A673 (cell line): ENCODE results near the gene FCER1G. TPM values are rescaled to one million over a fixed set of nuclear protein-coding genes. Genes with fewer than 3 reads are reported as not detected.

ENCODE experiments used
- BruUV-seq: library from RNA; stranded (reverse); fragments of 400-500 nt; replicated peaks from 2 replicates; lab custom pipeline; 2021; lab: Mats Ljungman, UMichigan
- CTCF ChIA-PET: fragments of 300-600 bp; sonication (Branson Sonifier 250); formaldehyde crosslinking; loops from one replicate; lab custom pipeline; 2022; ENCODE audit warnings: antibody characterized with exemption; lab: Charles Lee
- POLR2A ChIA-PET: fragments of 300-600 bp; sonication (Branson Sonifier 250); formaldehyde crosslinking; loops from one replicate; lab custom pipeline; 2022; ENCODE audit warnings: antibody characterized with exemption; ENCODE audit not compliant: low non-redundant PET; lab: Charles Lee
- DNase-seq: peaks from one replicate; pipeline ENCODE4 v3.0.0-alpha.2; 2015; ENCODE audit warnings: low spot score
- H3K27ac ChIP-seq: fragments of 200-600 bp; sonication (generic); 2 replicates; pipeline ENCODE4 v1.5.1; 2016; ENCODE audit warnings: mixed run types, low read depth, mild to moderate bottlenecking, mixed read lengths, antibody characterized with exemption, low read length; ENCODE audit not compliant: poor library complexity, severe bottlenecking
- H3K27me3 ChIP-seq: fragments of 200-600 bp; sonication (generic); replicated peaks from 2 replicates; pipeline ENCODE4 v1.6.1; 2017; ENCODE audit warnings: mixed run types, low read depth, mild to moderate bottlenecking, mixed read lengths, antibody characterized with exemption, low read length; ENCODE audit not compliant: insufficient read depth, poor library complexity
- H3K36me3 ChIP-seq: fragments of 200-600 bp; sonication (generic); 2 replicates; pipeline ENCODE4 v1.6.1; 2016; ENCODE audit warnings: mixed run types, mild to moderate bottlenecking, mixed read lengths, antibody characterized with exemption, low read length; ENCODE audit not compliant: insufficient read depth, poor library complexity, severe bottlenecking
- H3K4me1 ChIP-seq: fragments of 200-600 bp; sonication (generic); 2 replicates; pipeline ENCODE4 v1.6.1; 2017; ENCODE audit warnings: mixed run types, mild to moderate bottlenecking, mixed read lengths, antibody characterized with exemption, low read length; ENCODE audit not compliant: insufficient read depth, poor library complexity, severe bottlenecking
- H3K4me3 ChIP-seq: fragments of 200-600 bp; sonication (generic); 2 replicates; pipeline ENCODE4 v1.5.1; 2016; ENCODE audit warnings: low read depth, mixed run types, mild to moderate bottlenecking, mixed read lengths, low read length; ENCODE audit not compliant: poor library complexity, severe bottlenecking
- H3K9me3 ChIP-seq: fragments of 200-600 bp; sonication (generic); 2 replicates; pipeline ENCODE4 v1.6.1; 2016; ENCODE audit warnings: mixed run types, low read depth, mild to moderate bottlenecking, mixed read lengths, antibody characterized with exemption, low read length; ENCODE audit not compliant: poor library complexity, severe bottlenecking
- CTCF ChIP-seq: fragments of 300-800, 200-600 bp; sonication (generic); conservative IDR thresholded peaks from 2 replicates; pipeline ENCODE4 v1.5.1; 2017; ENCODE audit warnings: low read depth, mild to moderate bottlenecking, antibody characterized with exemption, low read length, moderate library complexity, mixed read lengths
- EZH2 ChIP-seq: fragments of 200-600 bp; sonication (generic); IDR thresholded peaks from 2 replicates; pipeline ENCODE4 v1.6.1; 2017; ENCODE audit warnings: borderline replicate concordance, low read depth, mild to moderate bottlenecking, mixed read lengths, antibody characterized with exemption, low read length; ENCODE audit not compliant: poor library complexity, severe bottlenecking
- intact Hi-C: fragments of 100-400 bp; cut with micrococcal nuclease; formaldehyde crosslinking; loops from one replicate; pipeline ENCODE4 v1.10.0; 2022; ENCODE audit not compliant: unreplicated experiment
- total RNA-seq: library from RNA; stranded (reverse); gene quantifications from 2 replicates; pipeline ENCODE4 v1.2.3, GENCODE V29; 2021

Gene FCER1G
- total RNA-seq, 1 experiment from 2014 or later: 1.5 TPM

- TSS peak; percentile 28 for BruUV-seq
- CTCF ChIA-PET: interaction anchor here (0.6 to 1.6 kb wide), 5 partner anchors 25 to 125 kb away, joined by 4 to 8 read pairs (median 5); partner anchors contain the start of genes ADAMTS4, NDUFS2 and TOMM40L
Measured at GRCh38 chr1:161166669-161167548, 48.2 kb upstream of the FCER1G start.

GRCh38 chr1:161168906-161169305 is 46.2 kb upstream of the FCER1G start:
- H3K4me3 ChIP-seq: no peak overlapping the region
- DNase-seq: no peak
- no peaks in the 10 kb centered on the region for H3K27me3 ChIP-seq
- BruUV-seq: no TSS peak
- H3K27ac ChIP-seq: no peak overlapping the region
- peaks cover 46% of the 10 kb centered on the region for H3K36me3 ChIP-seq
- intact Hi-C loops: no loop called here
- H3K9me3 ChIP-seq: no peaks in the 10 kb centered on the region
- ChIA-PET POLR2A (no interaction called here), CTCF (no interaction called here)
- no peaks in the 10 kb centered on the region for H3K4me1 ChIP-seq
- TF ChIP-seq EZH2 (no peak), CTCF (no peak)

More at GRCh38 chr1:161166669-161167548, 48.2 kb upstream of the FCER1G start:
- H3K9me3 ChIP-seq: no peaks in the 10 kb centered on the region
- intact Hi-C loops: no loop called here
- DNase-seq: no peak
- TF ChIP-seq CTCF: no peak
- no peak for TF ChIP-seq EZH2
- peak overlapping the region; percentile 83 for H3K4me3 ChIP-seq
- H3K4me1 ChIP-seq: no peaks in the 10 kb centered on the region
- no peaks in the 10 kb centered on the region for H3K27me3 ChIP-seq
- POLR2A ChIA-PET: interaction anchor here (0.6 kb wide), 2 partner anchors 35 to 188 kb away, joined by 6 to 8 read pairs; no protein-coding TSS in a partner anchor
- peaks cover 45% of the 10 kb centered on the region for H3K36me3 ChIP-seq
- H3K27ac ChIP-seq: peak overlapping the region; percentile 69

GRCh38 chr1:161171191-161171590 is 43.9 kb upstream of the FCER1G start:
- TF ChIP-seq CTCF (peak; percentile 39), EZH2 (no peak)
- no peak for DNase-seq
- no TSS peak for BruUV-seq
- Histone ChIP-seq H3K9me3 (no peaks in the 10 kb centered on the region), H3K4me3 (no peak overlapping the region), H3K4me1 (peaks cover under 1% of the 10 kb centered on the region), H3K27me3 (no peaks in the 10 kb centered on the region), H3K36me3 (peaks cover 56% of the 10 kb centered on the region), H3K27ac (no peak overlapping the region)
- CTCF ChIA-PET: no interaction called here
- intact Hi-C loops: no loop called here
- POLR2A ChIA-PET: no interaction called here
